Spleen (tissue), 7 donors: Measurements from ENCODE around the gene SLC22A23.

Experiments
- POLR2A ChIP-seq, 3 donors: fragments of 450-650 bp; IDR thresholded peaks; one replicate each; pipeline ENCODE4 v1.5.1; 2017; ENCODE audit warnings: antibody characterized with exemption in 3 of 3, mild to moderate bottlenecking in 1 of 3
- POLR2AphosphoS5 ChIP-seq, 3 donors: sonication (generic); formaldehyde crosslinking; IDR thresholded peaks; one replicate each; pipeline ENCODE4 v1.5.1; 2017; ENCODE audit warnings: antibody characterized with exemption in 3 of 3
- TF ChIP-seq, protein P1 (sequence below), 11 experiments: fragments of 200-600 bp in 7 of 11; fragments of 450-650 bp in 4 of 11; sonication (generic) in 4 of 11; IDR thresholded peaks in 8 of 11; conservative IDR thresholded peaks in 3 of 11; 1 replicate in 7 of 11; 2 replicates in 4 of 11; pipeline versions ENCODE4 v1.4.0 to v1.8.0; 2016 to 2021; ENCODE audit warnings: antibody characterized with exemption in 11 of 11, inconsistent platforms in 4 of 11, mild to moderate bottlenecking in 1 of 11
- donor health status: DM: no; HTN: no; CAD: no; lungs with moderate emphysema.
- donor health status: DM: no; HTN: no; CAD: no.
- donor health status: DM: no; HTN: no; CAD: no.

DNA sequence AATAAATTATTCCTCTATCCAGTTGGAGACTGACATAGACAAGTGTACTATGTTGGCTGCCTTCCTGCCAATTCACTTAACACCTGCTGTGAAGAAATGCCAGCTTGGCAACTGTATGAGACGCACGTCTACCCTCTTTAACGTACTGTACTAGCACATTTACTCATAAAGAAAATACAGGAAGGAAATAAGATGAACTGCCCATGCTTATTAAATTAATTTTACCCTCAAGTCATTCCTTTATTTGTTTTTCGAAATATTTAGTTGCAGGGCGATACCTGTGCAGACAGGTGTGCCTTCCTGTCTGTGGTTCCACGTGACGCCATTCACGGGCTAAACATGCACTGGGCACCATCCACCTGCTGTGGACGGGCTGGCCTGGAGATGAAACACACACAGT is 146.1 kb downstream of the SLC22A23 start:
- no peak for TF ChIP-seq POLR2AphosphoS5 (IDR thresholded peaks at IDR 0.05)
- TF ChIP-seq, protein P1, sequence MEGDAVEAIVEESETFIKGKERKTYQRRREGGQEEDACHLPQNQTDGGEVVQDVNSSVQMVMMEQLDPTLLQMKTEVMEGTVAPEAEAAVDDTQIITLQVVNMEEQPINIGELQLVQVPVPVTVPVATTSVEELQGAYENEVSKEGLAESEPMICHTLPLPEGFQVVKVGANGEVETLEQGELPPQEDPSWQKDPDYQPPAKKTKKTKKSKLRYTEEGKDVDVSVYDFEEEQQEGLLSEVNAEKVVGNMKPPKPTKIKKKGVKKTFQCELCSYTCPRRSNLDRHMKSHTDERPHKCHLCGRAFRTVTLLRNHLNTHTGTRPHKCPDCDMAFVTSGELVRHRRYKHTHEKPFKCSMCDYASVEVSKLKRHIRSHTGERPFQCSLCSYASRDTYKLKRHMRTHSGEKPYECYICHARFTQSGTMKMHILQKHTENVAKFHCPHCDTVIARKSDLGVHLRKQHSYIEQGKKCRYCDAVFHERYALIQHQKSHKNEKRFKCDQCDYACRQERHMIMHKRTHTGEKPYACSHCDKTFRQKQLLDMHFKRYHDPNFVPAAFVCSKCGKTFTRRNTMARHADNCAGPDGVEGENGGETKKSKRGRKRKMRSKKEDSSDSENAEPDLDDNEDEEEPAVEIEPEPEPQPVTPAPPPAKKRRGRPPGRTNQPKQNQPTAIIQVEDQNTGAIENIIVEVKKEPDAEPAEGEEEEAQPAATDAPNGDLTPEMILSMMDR (IDR thresholded peaks at IDR 0.05 in 8 of 11, conservative IDR thresholded peaks at IDR 0.05 in 3 of 11) = no peak
- TF ChIP-seq POLR2A (IDR thresholded peaks at IDR 0.05) = no peak
